NT2/D1 (cell line): ENCODE measurements around the gene SDC1.

ENCODE experiments used
- DNase-seq: peaks from one replicate; pipeline ENCODE4 v3.0.0-alpha.2; 2011; ENCODE audit warnings: low read depth, low spot score
- H3K27me3 ChIP-seq: 2 replicates; pipeline ENCODE4 v1.6.0; 2011; ENCODE audit warnings: mild to moderate bottlenecking; ENCODE audit not compliant: insufficient read length, insufficient read depth
- H3K36me3 ChIP-seq: 2 replicates; pipeline ENCODE4 v1.6.1; 2011; ENCODE audit warnings: mild to moderate bottlenecking, low read length, mixed read lengths; ENCODE audit not compliant: insufficient read depth, insufficient read length
- H3K4me1 ChIP-seq: 2 replicates; pipeline ENCODE4 v1.5.1; 2011; ENCODE audit not compliant: insufficient read depth, insufficient read length
- H3K4me3 ChIP-seq: 2 replicates; pipeline ENCODE4 v1.5.1; 2011; ENCODE audit warnings: low read depth; ENCODE audit not compliant: insufficient read length
- H3K9ac ChIP-seq: 2 replicates; pipeline ENCODE4 v1.6.0; 2011; ENCODE audit warnings: low read depth; ENCODE audit not compliant: insufficient read length
- H3K9me3 ChIP-seq: 2 replicates; pipeline ENCODE4 v1.5.1; 2011; ENCODE audit warnings: mild to moderate bottlenecking, low read length; ENCODE audit not compliant: insufficient read depth
- SUZ12 ChIP-seq: IDR thresholded peaks from 2 replicates; pipeline ENCODE4 v1.6.1; 2011; ENCODE audit not compliant: insufficient read length, insufficient read depth; ENCODE audit errors: extremely low read depth
- YY1 ChIP-seq: IDR thresholded peaks from 2 replicates; pipeline ENCODE4 v1.6.1; 2011; ENCODE audit not compliant: insufficient read length, insufficient read depth
- ZNF274 ChIP-seq: IDR thresholded peaks from 2 replicates; pipeline ENCODE4 v1.6.1; 2011; ENCODE audit warnings: mild to moderate bottlenecking, low read depth, low read length

The SDC1 gene

GRCh38 chr2:20157193-20157891, 67.6 kb downstream of the SDC1 start:
- Histone ChIP-seq H3K36me3 (no peaks in the 10 kb centered on the region), H3K9ac (no peak overlapping the region), H3K27me3 (no peaks in the 10 kb centered on the region), H3K4me1 (no peaks in the 10 kb centered on the region), H3K9me3 (no peaks in the 10 kb centered on the region), H3K4me3 (no peak overlapping the region)
- TF ChIP-seq YY1 (no peak), ZNF274 (no peak), SUZ12 (no peak)
- DNase-seq = no peak

- no peak overlapping the region for H3K4me3 ChIP-seq
- TF ChIP-seq YY1 (no peak), SUZ12 (no peak), ZNF274 (no peak)
Observed at GRCh38 chr2:20156836-20157192, 68.1 kb downstream of the SDC1 start.

GRCh38 chr2:20156076-20156759, 68.7 kb downstream of the SDC1 start:
- no peaks in the 10 kb centered on the region for H3K9me3 ChIP-seq
- no peaks in the 10 kb centered on the region for H3K27me3 ChIP-seq
- H3K4me1 ChIP-seq = peaks cover under 1% of the 10 kb centered on the region
- no peaks in the 10 kb centered on the region for H3K36me3 ChIP-seq
- H3K4me3 ChIP-seq = no peak overlapping the region
- TF ChIP-seq YY1 = no peak
- no peak for TF ChIP-seq SUZ12
- TF ChIP-seq ZNF274 = no peak
- H3K9ac ChIP-seq = no peak overlapping the region
- DNase-seq = no peak

More at GRCh38 chr2:20156836-20157192, 68.1 kb downstream of the SDC1 start:
- no peak overlapping the region for H3K9ac ChIP-seq
- H3K4me1 ChIP-seq = no peaks in the 10 kb centered on the region
- no peaks in the 10 kb centered on the region for H3K36me3 ChIP-seq
- no peaks in the 10 kb centered on the region for H3K9me3 ChIP-seq
- H3K27me3 ChIP-seq = no peaks in the 10 kb centered on the region
- DNase-seq = no peak

GRCh38 chr2:20153131-20153851, 71.6 kb downstream of the SDC1 start:
- DNase-seq = no peak
- H3K4me1 ChIP-seq = peaks cover 4% of the 10 kb centered on the region
- H3K9me3 ChIP-seq = no peaks in the 10 kb centered on the region
- H3K27me3 ChIP-seq = no peaks in the 10 kb centered on the region
- no peak overlapping the region for H3K4me3 ChIP-seq
- no peak overlapping the region for H3K9ac ChIP-seq
- no peak for TF ChIP-seq ZNF274
- TF ChIP-seq YY1 = no peak
- no peak for TF ChIP-seq SUZ12
- no peaks in the 10 kb centered on the region for H3K36me3 ChIP-seq

- H3K9ac ChIP-seq = no peak overlapping the region
- H3K9me3 ChIP-seq = no peaks in the 10 kb centered on the region
- H3K36me3 ChIP-seq = no peaks in the 10 kb centered on the region
- no peaks in the 10 kb centered on the region for H3K27me3 ChIP-seq
- H3K4me3 ChIP-seq = no peak overlapping the region
- TF ChIP-seq SUZ12 = no peak
- TF ChIP-seq YY1 = no peak
- no peak for TF ChIP-seq ZNF274
- H3K4me1 ChIP-seq = peaks cover 4% of the 10 kb centered on the region
- DNase-seq = no peak
Observed at GRCh38 chr2:20150806-20151571, 73.9 kb downstream of the SDC1 start.
